ENCODE data around the gene ITPRIP.
A peak's percentile ranks its signal among the peaks of the same experiment; 100 is the strongest.

Gene ITPRIP

DNA sequence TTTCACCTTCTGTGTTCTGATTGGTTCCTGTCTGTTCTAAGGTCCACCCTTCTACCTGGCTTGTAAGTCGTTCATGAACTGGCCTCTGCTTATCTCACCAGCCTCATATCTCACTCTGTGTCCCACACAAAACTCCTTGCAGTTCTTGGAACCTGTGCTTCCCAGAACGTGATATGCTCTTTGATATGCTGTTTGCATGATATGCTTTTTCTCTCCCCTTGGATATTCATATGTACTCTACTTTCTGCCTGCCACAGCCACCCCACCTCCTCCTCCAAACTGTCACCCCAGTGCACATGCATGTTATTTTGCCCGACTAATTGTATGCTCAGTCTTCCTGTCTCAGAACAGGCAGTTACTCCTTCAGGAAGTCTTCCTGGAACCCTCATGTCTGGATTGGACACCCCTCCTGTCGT, 1.9 kb upstream of the ITPRIP start:
- DNase-seq: no peak

GRCh38 chr10:104339469-104340110, 1.3 kb upstream of the ITPRIP start:
- DNase-seq: peak; percentile 36

DNA sequence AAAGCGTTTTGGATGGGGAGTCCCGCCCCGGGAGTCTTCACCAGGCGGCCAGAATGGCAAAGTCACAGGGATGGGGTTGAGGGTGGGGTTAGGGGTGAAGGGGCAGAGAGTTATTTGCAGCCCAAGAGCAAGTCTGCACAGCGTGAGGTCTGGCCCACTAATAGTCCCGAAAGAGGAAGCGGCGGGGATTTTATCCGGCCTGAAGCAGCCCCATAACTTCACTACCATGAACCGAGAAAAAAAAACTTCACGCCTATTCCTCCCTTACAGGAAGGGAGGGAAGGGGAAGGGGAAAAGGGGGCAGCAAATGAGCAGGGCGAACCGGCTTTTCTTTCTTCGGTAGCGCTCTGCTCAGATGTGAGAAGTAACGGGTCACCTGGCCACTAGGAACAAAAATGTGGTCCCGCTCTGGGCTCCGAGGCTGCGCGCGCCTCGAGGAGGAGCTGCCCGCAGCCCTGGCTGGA, 712 bp downstream of the ITPRIP start:
- DNase-seq: peak; percentile 79

GRCh38 chr10:104336821-104337467, 1.3 kb downstream of the ITPRIP start:
- peak; percentile 76 for DNase-seq

DNA sequence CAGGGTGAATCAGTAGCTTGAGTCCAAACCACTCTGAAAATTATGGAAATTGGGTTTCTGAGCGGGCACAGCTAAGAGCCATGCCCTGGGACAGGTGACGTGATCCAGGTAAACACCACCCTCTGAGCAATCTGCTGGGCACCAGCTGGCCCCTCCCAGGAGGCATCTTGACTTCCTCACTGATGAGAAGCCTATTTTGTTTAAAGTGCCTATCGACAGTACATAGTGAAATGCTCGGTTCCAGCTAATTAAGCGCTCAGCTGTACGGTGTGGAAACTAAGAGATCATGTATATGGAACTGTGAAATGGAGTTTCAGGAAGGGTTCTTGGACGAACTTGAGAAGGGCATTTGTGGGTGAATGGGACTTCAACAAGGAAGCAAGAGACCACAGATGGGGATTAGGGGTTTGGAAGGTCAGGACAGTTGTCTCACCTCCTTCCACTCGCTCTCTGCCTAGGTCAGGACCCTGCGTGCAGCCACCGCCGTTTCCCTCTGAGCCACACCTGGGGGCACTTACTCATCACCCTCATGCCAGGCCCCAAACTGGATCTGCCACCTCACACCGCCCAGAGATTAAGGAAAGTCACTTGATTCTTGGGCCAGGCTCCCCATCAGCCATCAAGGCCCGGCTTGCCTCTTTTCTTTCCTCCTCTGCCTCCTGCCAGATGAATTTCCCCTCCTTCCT, 3.2 kb downstream of the ITPRIP start:
- no peak for DNase-seq

DNA sequence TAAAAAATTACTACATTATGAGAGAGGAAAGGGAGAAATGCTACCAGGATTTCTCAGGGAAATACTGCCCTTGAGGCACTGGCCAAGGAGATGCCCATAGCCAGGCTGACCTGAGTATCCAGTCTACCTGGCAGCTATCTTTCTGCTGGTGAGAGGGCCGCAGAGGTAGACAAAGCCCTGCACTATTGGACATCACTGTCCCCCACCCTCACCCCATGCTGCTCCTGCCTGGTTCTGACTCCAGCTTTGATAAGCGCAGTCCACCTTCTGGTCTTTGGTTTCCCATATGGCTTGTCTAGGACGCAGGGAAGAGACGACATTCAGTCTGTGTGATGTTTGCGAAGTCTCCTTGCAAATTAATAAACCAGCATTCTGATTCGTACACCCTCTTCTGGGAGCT, 3.7 kb downstream of the ITPRIP start:
- no peak for DNase-seq

GRCh38 chr10:104333728-104334373, 4.4 kb downstream of the ITPRIP start:
- DNase-seq: no peak

- DNase-seq: no peak
Measured at GRCh38 chr10:104333032-104333727, 5.1 kb downstream of the ITPRIP start.

- DNase-seq: no peak
Measured at GRCh38 chr10:104332243-104333031, 5.8 kb downstream of the ITPRIP start.

GRCh38 chr10:104331208-104331838, 6.9 kb downstream of the ITPRIP start:
- DNase-seq: no peak

DNA sequence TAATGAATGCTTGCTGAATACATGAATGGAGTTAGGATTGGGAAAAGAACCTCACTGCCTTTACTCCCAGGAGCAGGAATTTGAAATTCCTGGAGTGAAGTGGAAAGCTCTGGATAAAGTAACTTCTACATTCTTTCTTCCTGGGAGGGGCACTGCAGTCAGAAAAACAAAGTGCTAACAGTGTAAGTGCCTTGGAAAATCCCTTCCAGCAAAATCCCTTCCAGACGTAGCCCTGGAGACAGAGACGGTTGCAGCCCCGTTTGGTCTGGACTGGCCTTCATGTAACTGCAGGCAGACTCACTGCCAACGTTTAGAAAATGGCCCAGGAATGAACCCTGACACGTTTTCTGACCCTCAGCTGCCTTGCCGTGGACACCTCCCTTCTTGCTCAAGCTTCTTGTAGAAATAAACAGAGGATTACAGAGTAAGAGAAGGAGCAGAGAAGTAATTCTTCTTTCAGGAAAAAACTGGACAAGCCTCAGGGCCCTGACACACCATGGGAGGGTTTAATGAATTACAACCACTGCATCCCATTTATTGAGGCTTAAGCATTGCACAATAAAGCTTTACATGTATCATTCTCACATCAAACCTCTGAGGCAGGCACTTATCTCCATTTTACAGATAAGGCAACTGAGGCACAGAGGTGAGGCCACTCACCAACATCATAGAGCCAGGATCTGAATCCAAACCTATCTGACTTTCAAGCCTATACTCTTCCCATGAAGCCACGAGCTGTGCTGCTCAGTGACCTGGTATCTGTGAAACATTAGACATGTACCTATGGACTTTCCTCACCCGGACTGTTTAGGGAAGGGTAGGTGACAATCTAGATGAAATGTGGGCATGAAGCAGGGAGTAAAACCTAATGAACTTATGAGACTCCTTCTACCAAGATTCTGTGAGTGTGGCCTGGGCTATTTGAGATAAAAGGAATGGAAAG, 7.8 kb downstream of the ITPRIP start:
- DNase-seq: peak; percentile 29

- DNase-seq: peak; percentile 56
Measured at GRCh38 chr10:104329735-104330134, 8.5 kb downstream of the ITPRIP start.

DNA sequence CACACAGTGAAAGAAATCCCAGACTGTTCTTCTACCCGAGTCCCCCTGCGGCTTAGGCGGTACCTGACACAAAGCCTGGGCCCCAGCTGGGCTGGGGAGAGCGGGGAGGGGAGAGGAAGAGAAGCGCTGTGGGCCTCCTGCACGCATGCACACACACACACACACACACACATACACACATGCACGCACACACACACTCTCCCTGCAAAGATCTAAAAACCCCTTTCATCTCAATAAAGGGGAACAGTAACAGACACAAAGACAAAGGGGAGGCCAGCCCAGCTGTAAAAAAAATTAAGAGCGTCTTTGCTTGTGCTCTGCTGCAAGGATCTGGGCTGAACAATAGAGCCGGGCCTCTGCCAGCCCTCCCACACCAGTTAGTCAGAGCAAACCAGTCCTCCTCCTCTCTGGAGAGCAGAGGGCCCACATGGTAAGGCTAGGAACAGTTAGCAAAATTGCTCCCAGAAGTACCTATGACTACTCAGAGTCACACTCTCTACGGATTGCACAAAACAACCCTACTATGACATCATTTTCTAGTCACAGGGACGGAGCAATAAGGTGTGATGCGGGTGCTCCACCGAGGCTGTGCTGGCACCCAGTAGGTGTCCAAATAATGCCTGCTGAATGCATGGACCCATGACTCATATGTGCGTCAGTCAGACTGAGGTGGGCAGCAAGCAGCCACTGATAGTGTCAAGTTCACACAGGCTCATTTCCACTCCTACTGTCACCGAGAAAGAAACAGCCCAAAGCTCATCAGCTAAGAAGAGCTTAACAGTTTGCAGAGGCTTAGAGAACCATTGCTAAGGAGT, 9.2 kb downstream of the ITPRIP start:
- DNase-seq: peak; percentile 87

GRCh38 chr10:104328646-104328895, 9.7 kb downstream of the ITPRIP start:
- no peak for DNase-seq

- peak; percentile 84 for DNase-seq
Measured at GRCh38 chr10:104327745-104328645, 10.3 kb downstream of the ITPRIP start.

GRCh38 chr10:104326991-104327610, 11.2 kb downstream of the ITPRIP start:
- DNase-seq: no peak

GRCh38 chr10:104325436-104326435, 12.5 kb downstream of the ITPRIP start:
- peak; percentile 45 for DNase-seq
